Activated CD8-positive, alpha-beta memory T cell treated with anti-CD3 and anti-CD28 coated beads for 48 hours (primary cell): ENCODE measurements around the gene PECR.
"Not testable (repeated sequence)": the region's sequence is repeated elsewhere in the genome, so short reads cannot be mapped to it uniquely, and the experiment has no call there.

ENCODE experiments used
- DNase-seq, 3 experiments: peaks; one replicate each; pipeline ENCODE4 v3.0.0-alpha.2; 2020; ENCODE audit warnings: low read depth in 2 of 3, low spot score in 2 of 3

The PECR gene

DNA sequence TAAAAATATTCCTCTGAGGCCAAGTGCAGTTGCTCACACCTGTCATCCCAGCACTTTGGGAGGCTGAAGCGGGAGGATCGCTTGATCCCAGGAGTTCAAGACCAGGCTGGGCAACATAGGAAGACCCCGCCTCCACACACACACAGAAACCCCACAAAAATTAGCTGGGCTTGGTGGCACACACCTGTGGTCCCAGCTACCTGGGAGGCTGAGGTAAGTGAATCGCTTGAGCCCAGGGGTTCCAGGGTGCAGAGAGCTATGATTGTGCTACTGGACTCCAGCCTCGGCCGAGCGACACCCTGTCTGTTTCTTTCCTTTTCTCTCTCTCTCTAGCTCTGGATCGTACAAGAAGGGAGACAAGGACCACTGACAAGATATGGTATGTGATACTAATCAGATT, 25.7 kb upstream of the PECR start:
- DNase-seq: no peak

DNA sequence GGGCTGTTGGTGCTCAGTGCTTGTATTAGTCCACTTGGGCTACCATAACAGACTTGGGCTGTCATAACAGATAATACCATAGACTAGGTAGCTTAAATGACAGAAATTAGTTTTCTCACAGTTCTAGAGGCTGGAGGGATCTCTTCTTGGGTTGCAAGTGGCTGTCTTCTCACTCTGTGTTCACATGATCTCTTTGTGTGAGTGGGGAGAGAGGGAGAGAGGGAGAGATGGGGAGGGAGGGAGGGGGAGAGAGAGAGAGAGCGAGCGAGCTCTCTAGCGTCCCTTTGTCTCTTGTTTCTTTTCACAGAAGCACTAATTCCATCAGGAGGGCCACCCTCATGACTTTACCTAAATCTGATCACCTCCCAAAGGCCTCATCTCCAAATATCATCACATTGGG, 23.1 kb upstream of the PECR start:
- DNase-seq: no peak

DNA sequence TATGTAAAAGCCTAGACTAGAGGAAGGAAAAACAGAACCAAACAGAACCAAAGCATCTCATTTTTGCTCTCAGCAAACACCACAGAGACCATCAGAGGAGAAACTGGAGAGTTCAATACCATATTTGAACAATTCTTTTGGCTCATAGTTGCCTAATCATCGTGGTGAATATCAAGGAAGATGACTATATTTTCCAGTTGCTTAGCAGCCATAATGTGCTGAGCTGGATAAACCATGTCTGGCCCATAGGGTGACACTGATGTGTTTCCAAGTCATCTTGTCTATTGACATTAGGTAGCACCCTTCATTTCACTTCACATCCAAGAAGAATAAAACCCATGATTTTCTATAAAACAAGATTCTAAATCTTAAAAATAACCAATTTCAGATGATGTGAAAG, 21.6 kb upstream of the PECR start:
- no peak for DNase-seq

DNA sequence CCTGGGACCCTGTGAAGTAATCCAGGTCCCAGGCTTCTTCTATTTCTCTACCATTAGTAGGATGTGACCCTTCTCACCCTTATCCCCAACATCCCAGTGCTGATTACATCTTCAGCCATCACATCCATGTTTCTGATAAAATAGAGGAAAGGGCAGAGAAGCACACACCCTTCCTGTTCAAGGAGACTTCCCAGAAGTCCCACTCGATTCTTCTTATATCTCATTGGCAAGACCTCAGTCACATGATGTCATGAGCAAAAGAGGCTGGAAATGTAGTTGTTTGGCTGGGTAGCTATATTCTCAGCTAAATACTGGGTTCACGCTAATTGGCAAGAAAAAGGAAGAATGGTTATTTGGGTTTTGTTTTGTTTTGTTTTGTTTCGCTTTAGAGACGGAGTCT, 19.5 kb upstream of the PECR start:
- DNase-seq: no peak

DNA sequence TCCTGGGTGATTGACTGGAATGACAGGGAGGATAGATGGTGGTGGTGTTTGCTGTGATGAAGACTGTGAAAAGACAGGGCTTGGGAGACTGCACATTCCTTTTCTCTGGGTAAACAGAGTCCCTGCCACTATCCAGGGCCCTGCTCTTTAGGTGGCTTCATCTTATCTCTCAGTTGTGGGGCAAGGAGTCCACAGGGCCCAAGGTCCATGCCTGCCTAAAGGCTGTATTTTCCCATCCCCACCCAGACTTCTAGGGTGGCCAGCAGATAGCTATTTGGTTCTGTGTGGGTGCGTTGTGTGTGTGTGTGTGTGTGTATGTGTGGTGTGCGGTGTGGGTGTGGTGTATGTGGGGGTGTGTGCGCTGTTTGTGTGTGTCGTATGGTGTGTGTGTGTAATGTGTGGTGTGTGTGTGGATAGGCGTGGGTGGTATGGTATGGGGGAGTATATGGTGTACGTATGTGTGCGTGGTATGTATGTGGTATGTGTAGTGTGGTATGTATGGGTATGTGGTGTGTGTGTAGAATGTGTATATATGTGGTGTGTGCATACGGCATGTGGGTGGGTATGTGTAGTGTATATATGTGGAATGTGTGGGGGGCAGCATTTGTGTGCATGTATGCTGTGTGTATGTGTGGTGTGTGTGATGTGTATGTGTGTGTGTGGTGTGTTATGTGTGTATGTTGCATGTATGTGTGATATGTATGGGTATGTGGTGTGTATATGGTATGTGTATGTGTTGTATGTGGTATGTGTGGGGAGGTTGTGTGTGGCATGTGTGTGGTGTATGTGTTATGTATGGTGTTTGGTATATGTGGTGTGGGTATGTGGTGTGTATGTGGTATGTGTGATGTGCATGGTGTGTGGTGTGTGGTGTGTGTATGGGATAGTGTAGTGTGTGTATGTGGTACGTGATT, 17.1 kb upstream of the PECR start:
- no peak for DNase-seq

DNA sequence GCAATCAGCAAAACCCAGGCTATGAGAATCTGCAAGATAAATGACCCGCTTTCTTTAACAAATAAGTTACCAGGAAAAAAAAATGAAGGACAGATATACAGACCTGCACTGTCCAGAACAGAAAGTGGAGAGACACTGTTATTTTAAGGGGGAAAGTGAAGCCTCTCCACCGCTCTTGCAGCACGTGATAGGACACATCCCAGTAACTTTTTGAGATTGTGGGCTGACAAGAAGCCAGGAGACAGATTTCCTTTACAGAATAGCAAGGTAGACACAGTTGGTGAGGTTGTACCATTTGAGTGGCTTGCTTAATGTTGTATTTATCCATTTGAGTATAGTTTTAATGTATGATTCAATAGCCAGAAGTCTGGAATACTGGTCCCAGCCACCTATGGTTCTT, 13.1 kb upstream of the PECR start:
- no peak for DNase-seq

DNA sequence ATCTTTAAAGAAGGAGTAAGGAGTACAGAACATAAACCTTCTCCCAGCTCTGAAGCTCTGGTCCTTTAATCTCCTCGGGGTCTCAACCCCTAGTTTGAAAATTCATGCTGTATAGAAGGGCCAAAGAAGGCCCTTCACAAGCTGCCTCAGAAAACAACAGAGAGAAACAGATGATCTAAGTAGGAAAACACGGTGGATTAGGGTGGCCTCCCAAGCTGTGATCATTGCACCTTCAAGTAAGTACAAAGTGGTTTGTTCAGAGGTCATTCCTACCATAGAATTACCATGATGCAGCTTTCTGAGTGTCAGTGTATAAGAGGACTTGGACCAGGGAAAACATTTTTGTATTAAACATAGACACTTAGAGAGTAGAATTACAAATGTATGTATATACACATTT, 11.0 kb upstream of the PECR start:
- DNase-seq: no peak

DNA sequence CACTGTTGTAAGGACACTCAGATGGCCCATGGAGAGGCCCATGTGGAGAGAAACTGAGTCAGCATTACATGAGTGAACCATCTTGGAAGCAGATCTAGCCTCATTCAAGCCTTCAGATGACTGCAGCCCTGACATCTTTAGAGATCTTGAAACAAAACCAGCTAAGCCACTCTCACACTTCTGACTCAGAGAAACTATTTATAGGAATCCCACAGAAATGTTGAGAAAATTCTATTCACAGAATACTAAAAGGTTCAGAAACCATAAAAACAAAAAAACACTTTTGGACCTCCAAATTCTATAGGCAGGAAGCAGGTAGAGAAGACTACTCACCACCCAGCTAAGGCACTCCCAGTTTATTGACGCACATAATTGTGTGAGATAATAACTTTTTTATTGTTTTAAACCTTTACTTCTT, 8.8 kb upstream of the PECR start:
- DNase-seq: no peak

DNA sequence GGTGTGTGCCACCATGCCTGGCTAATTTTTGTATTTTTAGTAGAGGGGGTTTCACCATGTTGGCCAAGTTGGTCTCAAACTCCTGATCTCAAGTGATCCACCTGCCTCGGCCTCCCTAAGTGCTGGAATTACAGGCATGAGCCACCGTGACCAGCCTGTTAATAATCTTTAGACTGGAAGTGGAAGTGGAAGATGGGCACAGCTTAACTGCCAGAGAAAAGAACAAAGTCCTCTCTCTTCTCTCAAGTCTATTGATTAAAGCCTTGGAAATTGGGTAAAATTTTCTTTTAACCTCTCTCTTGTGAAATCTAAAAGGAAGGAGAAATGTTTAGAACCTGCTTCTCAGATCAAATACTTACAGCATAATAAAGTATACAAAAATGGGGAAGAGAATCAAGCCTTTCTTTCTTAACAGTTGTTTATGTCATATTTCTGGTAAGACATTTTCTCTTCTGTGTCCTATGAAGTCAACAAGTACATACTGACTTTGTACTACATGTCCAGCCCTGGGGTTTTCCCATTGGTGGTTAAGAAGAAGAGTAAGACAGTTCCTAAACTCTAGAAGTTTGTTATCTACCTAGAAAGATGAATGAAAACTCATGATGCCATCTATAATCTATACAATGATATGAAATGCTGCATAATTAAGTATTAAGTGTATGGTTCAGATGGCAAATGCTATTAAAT, 4.7 kb upstream of the PECR start:
- DNase-seq: no peak

DNA sequence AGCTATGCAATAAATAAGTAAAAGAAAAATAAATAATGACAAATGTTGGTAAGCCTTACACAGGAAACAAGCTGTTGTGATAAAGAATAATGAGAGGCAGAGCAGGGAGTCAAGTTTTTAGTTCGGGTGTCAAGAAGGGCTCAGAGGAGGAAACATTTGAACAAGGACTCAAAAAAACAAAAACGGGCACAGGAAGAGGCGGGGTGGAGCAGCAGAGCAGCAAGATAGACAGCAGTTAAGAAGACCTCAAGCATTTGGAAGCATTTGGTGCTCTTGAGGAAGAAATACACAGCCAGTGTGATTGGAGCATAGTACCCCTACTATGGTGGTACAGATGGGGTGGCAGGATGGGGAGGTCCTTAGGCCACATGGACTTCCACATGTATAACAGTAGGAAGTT, 2.9 kb upstream of the PECR start:
- no peak for DNase-seq

DNA sequence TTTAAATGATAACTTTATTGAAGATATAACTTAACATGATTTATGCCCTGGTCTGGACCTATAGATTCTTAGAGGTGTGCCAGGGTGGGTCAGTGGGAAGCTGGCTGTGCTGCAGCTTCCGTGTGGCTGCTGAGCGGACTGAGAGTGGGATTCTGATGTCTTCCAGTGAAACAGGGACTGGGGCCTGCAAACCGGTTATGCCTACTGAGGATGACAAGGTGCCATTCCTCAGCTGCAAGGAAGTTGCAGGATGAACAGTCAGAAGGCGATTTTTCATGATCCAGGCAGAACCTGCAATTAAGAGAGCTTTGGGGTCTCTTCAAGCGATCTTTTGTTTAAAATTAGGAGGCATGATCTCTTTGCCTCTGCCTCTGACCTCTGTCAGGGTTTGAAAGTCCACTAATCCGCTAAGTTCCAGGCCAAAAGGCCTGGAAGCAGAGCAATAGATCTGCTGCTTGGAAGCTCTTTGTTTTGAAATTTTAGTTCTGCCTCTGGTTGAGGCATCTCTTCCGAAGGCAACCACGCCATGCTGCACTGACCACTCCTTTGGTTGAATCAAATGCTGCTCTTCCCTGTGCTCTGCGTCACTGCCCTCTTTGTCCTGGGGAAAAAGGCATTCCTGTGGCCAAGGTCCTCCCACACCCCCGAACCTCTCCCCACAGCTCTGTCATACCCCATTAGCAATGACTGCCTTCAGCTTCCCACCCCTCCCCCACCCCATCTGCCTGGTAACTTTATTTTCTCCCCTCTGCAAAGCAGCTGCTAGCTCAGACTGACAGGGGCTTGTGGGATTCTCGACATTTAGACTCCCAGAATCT, 2.1 kb upstream of the PECR start:
- DNase-seq: no peak

DNA sequence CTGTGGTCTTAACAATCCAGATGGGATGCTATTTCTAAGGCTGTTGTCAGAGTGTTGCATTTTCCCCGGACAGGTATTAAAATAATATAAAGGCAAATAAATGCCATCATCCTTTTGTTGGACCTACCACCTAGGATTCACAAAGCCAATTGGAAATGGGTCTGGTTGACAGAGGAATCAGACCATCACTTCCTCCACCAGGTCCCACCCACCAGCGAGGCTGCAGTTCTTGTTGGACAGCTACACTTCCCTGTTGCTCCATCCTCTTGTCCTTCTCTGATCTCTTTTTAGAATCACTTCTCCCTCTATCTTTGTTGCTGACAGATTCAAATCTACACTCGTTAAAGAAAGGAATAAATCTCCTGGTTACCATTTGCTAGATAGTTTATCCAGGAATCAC, 1.2 kb upstream of the PECR start:
- no peak for DNase-seq

DNA sequence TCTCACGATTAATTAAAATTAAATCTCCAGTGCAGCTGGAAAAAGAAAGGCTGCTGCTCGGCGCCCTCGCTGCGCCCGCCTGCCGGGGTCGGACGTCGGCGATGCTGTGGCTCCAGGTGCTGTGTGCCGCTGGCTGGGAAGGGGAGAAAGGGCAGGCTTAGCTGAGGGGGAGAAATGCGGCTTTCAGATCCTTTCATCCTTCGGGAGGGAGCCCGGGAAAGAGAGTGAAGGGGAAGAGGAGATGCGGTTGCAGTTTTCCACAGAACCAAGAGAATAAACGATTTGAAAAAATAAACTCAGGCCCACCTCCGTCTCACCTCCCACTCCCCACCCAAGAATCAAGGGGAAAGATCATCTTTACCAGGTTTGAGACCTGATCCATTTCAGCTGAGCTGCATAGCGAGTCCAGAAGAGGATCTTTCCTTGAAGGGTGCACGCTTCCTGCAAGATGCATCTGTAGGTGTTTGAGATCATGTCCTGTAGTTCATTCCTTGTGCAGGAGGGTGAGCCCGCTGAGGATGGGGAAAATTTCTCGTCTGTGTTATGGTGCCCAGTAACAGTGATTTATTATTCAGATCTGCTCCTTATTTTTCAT, 605 bp upstream of the PECR start:
- no peak for DNase-seq

DNA sequence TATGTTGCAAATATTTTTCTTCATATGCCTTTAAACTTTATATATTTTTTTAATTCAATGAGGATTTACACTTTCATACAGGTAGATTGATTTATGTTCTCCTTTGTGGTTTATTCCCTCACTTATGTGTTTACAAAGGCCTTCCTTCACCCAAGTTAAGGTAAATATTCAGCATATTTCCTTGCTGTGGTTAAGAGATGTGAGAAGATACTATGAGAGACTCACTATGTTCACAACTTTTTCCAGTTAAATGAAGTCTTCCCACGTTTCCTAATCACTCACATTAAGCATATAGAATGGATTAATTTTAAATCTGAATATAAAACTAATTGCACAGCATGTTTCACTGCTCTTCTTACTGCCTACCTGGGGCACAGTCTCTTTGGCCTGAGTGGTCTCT, 597 bp downstream of the PECR start:
- no peak for DNase-seq

DNA sequence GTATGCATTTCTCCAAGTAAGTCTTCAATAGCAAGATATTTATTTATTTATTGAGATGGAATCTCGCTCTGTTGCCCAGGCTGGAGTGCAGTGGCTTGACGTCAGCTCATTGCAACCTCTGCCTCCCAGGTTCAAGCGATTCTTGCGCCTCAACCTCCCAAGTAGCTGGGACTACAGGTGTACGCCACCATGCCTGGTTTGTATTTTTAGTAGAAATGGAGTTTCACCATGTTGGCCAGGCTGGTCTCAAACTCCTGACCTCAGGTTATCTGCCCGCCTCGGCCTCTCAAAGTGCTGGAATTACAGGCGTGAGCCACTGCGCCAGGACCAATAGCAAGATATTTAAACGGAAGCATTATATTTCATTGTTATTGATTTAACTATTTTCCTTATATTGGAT, 1.6 kb downstream of the PECR start:
- not testable (repeated sequence) for DNase-seq

DNA sequence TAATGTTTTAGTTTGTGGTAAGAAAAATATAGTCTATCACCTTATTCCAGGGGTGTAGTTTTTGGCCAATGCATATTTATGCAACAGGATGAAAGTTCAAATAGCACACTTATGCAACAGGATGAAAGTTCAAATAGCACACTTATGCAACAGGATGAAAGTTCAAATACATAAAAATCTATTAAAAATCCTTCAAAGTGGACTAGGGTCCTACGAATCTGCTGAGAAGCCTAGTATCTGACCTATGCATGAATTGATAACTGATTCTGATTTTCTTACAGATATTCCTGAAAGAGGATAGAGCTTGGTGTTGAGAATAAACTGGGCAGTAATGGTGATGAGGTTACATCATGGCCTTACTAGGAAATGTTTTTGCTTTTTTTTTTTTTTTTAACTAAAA, 2.8 kb downstream of the PECR start:
- DNase-seq: no peak

DNA sequence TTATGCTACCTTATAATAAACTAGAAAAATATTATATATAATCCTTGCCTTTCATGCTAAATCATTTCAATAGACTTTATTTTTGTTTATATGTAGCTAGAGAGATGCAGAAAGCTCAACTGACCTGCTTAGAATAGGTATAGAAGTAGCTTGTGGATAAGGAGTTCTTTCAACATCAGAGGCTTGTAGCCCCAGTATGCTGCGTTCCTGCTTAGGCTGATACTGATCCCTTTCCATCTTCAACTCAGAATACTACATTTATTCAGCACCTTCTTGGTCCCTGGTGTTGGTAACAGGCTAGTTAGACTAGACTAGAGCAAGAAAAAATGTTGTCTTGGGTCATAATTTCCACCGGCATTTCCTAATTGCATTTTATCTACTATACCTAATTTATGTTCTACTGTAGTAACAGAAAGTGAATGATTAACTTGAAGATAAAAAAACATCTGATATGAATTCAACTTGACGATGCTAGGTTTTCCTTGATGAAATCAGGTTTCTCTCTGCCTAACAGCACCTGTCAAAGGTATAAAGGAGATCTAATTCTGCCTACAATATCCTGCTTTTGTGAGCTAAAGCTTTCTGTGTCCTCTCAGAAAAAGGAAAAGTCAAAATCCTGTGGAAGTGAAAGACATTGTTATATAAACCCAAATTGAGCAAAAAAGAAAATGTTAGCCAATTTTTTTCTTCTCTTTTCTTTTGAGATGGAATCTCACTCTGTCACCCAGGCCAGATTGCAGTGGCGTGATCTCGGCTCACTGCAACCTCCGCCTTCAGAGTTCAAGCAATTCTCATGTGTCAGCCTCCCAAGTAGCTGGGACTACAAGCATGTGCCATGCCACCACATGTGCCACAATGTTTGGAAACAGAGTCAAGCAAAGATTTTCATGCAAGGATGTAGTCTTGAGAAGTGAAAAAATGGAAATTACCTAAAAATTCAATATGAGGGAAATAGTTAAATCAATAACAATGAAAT, 5.8 kb downstream of the PECR start:
- DNase-seq: no peak

DNA sequence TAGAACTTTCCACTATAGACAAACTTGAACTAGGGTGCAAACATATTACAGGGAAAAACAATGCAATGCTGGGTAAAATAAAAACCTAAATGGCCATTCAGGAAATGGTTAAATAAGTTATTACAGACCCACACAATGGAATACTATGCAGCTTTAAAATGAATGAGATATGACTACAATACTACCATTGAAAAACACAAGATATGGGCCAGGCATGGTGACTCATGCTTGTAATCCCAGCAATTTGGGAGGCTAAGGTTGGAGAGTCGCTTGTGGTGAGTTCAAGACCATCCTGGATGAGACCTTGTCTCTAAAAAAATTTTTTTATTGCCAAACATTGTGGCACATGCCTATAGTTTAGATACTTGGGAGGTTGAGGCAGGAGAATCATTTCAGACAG, 6.8 kb downstream of the PECR start:
- no peak for DNase-seq

DNA sequence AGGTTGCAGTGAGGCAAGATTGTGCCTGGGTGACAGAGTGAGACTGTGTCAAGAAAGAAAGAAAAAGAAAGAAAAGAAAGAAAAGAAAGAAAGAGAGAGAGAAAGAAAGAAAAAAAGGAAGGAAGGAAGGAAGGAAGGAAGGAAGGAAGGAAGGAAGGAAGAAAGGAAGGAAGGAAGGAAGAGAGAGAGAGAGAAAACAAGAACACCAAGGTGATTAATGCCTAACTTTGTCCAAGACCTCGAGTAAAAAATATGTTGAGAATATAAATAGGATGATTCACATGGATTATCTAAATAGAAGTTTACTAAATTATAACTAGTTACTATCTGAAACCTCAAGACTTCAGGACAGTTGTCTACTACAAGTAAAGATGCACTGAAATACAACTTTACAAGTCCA, 7.2 kb downstream of the PECR start:
- no peak for DNase-seq

DNA sequence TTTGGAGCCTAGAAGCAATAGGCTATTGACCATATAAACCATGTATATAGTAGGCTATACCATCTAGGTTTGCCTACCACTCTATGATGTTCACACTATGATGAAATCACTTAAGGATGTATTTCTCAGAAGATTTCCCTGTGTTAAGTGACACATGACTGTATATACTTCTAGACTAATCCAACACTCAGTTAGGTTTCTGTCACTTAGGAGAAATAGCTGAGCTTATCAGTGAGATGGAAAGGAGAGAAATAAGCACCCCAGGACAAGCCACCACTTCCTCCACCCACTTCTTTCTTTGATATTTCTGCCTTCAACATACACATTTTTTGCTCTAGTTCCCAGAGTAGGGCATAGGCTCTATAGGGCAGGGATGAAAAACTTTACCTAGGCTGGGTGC, 7.8 kb downstream of the PECR start:
- DNase-seq: no peak
